GM18505 (cell line): ENCODE data around the gene SKOR2.
A peak's percentile ranks its signal among the peaks of the same experiment; 100 is the strongest.
"Not testable (repeated sequence)": the region's sequence is repeated elsewhere in the genome, so short reads cannot be mapped to it uniquely, and the experiment has no call there.

Experiments used
- ATAC-seq: cut with Tn5 transposase; IDR thresholded peaks from one replicate; pipeline ENCODE4 v1.9.1; 2021; ENCODE audit not compliant: unreplicated experiment
- POLR2A ChIP-seq: IDR thresholded peaks from 4 replicates; pipeline ENCODE4 v1.6.1; 2011; ENCODE audit warnings: borderline replicate concordance; ENCODE audit not compliant: insufficient read depth, insufficient read length; ENCODE audit errors: extremely low read depth

Gene SKOR2

GRCh38 chr18:47203626-47204464 lies 47.6 kb downstream of the SKOR2 start:
- no peak for TF ChIP-seq POLR2A
- ATAC-seq = no peak

- not testable (repeated sequence) for ATAC-seq
Measured at GRCh38 chr18:47195961-47196360, 55.5 kb downstream of the SKOR2 start.

- no peak for TF ChIP-seq POLR2A
- ATAC-seq = no peak
Measured at GRCh38 chr18:47191961-47192360, 59.5 kb downstream of the SKOR2 start.

GRCh38 chr18:47187721-47188120 lies 63.7 kb downstream of the SKOR2 start:
- TF ChIP-seq POLR2A = no peak
- ATAC-seq = no peak

GRCh38 chr18:47184419-47185050 lies 66.9 kb downstream of the SKOR2 start:
- no peak for ATAC-seq

GRCh38 chr18:47182156-47182555 lies 69.3 kb downstream of the SKOR2 start:
- not testable (repeated sequence) for ATAC-seq

More at GRCh38 chr18:47184419-47185050, 66.9 kb downstream of the SKOR2 start:
- no peak for TF ChIP-seq POLR2A

- TF ChIP-seq POLR2A = no peak
- ATAC-seq = no peak
Measured at GRCh38 chr18:47180765-47181164, 70.7 kb downstream of the SKOR2 start.

GRCh38 chr18:47179520-47179919 lies 71.9 kb downstream of the SKOR2 start:
- no peak for TF ChIP-seq POLR2A

GRCh38 chr18:47175898-47176575 lies 75.4 kb downstream of the SKOR2 start, which contains the start of gene IER3IP1:
Gene IER3IP1 (minus strand): TSS chr18:47176364. CDS start chr18:47176277, 87 bp downstream.
- ATAC-seq = peak; percentile 80
- TF ChIP-seq POLR2A = peak; percentile 71

More at GRCh38 chr18:47179520-47179919, 71.9 kb downstream of the SKOR2 start:
- ATAC-seq = no peak

- peak; percentile 9 for ATAC-seq
- TF ChIP-seq POLR2A = no peak
Measured at GRCh38 chr18:47175283-47175897, 76.1 kb downstream of the SKOR2 start.

GRCh38 chr18:47174545-47175116 lies 76.8 kb downstream of the SKOR2 start:
- ATAC-seq = no peak
- no peak for TF ChIP-seq POLR2A

- no peak for TF ChIP-seq POLR2A
- ATAC-seq = no peak
Measured at GRCh38 chr18:47172476-47172875, 79.0 kb downstream of the SKOR2 start.

GRCh38 chr18:47168913-47169312 lies 82.5 kb downstream of the SKOR2 start:
- TF ChIP-seq POLR2A = no peak
- ATAC-seq = no peak

GRCh38 chr18:47168509-47168908 lies 83.0 kb downstream of the SKOR2 start:
- TF ChIP-seq POLR2A = no peak
- ATAC-seq = no peak

GRCh38 chr18:47166294-47166693 lies 85.2 kb downstream of the SKOR2 start:
- no peak for TF ChIP-seq POLR2A
- no peak for ATAC-seq
